Jurkat, Clone E6-1 (cell line): ENCODE results near the gene IKBKG.
"Not testable (repeated sequence)": the region's sequence is repeated elsewhere in the genome, so short reads cannot be mapped to it uniquely, and the experiment has no call there.

Experiments used
- DNase-seq: peaks from one replicate; pipeline ENCODE4 v3.0.0-alpha.2; 2011; ENCODE audit warnings: low read depth, low spot score
- H3K4me3 ChIP-seq: 2 replicates; pipeline ENCODE4 v1.5.1; 2011; ENCODE audit warnings: mild to moderate bottlenecking, low read length, control low read depth, moderate library complexity

IKBKG gene

DNA sequence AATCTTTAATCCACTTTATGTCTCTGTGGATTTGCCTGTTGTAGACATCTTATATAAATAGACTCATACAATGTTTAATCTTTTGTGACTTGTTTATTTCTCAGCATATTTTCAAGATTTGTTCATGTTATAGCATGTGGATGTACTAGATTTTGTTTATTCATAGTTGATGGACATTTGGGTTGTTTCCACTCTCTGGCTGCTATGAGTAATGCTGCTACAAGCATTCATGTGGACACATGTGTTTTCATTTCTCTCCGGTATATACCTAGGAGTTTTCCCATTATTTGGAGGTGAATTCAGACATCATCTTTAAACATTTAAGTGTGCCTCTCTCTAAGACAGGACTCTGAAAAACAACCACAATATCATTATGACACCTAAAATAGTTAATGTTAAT is 2.3 kb downstream of the IKBKG start:
- no peak for DNase-seq
- H3K4me3 ChIP-seq: no peak overlapping the region

GRCh38 chrX:154552112-154552806 is 4.8 kb downstream of the IKBKG start:
- H3K4me3 ChIP-seq, DNase-seq: not testable (repeated sequence)

- H3K4me3 ChIP-seq, DNase-seq: not testable (repeated sequence)
Measured at GRCh38 chrX:154558060-154558690, 10.8 kb downstream of the IKBKG start.

- not testable (repeated sequence) for H3K4me3 ChIP-seq, DNase-seq
Measured at GRCh38 chrX:154558896-154559295, 11.5 kb downstream of the IKBKG start.

GRCh38 chrX:154560326-154560725 is 12.9 kb downstream of the IKBKG start:
- DNase-seq, H3K4me3 ChIP-seq: not testable (repeated sequence)

DNA sequence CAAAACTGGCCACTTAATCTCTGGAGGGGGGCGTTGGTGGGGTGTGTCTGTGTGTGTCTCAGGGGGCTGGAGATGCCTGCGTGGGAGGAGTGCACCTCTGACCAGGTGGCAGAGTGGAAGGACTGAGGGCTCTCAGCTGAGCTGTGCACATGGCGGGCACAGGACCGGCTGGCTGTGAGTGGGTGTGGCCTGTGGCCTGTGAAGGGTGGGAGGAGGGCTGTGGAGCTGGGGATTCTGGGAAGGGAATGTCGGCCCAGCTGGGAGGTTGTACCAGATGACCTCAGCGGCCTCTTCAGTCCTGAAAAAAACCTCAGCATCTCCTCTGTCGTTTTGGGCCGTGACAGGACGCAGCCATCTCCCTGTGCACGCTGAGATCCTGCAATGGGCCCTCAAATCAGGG is 14.9 kb downstream of the IKBKG start:
- not testable (repeated sequence) for H3K4me3 ChIP-seq, DNase-seq

DNA sequence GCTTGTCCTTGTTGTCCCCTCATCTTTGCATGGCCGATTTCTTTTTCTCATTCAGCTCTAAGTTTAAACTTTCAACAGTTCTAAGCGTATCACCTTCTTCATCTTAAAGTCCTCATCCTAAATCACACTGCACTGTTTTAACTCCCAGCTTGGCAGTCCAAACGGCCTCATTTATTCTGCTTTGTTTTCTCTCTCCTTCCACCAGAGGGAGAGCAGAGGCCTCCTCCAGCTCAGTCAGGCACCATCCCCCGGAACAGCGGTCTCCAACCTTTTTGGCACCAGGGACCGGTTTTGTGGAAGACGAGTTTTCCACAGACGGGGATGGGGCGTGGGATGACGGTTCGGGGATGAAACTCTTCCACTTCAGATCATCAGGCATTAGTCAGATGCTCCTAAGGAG is 22.9 kb downstream of the IKBKG start:
- DNase-seq, H3K4me3 ChIP-seq: not testable (repeated sequence)

DNA sequence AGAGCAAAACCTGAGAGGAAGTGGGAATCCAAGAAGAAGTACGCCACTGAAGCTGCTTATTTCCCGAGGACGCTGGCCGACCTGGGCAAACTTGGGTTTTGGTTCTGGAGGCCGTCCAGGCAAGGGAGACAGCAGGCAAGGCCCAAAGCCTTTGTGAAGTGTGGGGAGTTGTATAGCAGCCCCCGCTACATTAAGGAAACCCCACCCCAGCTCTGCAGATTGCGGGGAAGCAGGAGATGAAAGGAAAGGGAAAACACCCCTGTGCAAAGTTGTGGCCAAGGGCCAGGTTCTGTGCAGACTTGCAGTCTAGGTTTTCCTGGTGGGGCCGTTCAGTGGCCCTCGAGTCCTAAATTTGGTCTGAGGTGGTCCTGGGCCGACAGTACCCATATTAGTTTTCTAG is 25.6 kb downstream of the IKBKG start:
- not testable (repeated sequence) for H3K4me3 ChIP-seq, DNase-seq

GRCh38 chrX:154575076-154575475 is 27.7 kb downstream of the IKBKG start:
- DNase-seq, H3K4me3 ChIP-seq: not testable (repeated sequence)

DNA sequence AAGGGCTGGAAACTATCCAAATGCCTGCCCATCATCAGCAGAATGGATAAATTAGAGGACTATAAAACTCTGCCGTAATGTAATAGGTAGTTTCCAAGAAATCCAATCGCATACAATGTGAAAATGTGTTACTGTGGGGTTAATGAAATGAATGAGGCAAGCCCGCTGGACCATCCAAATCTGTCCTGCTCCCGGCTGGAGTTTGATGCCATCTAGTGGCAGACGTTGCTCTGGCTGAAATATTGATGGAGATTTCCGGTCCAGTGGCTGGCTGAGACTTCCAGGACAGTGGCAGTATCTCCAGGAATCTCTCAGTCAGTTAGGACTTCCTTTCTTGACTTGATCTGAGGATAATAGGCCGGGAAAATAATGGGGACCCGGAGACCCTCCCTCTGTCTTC is 35.6 kb downstream of the IKBKG start:
- not testable (repeated sequence) for H3K4me3 ChIP-seq, DNase-seq

DNA sequence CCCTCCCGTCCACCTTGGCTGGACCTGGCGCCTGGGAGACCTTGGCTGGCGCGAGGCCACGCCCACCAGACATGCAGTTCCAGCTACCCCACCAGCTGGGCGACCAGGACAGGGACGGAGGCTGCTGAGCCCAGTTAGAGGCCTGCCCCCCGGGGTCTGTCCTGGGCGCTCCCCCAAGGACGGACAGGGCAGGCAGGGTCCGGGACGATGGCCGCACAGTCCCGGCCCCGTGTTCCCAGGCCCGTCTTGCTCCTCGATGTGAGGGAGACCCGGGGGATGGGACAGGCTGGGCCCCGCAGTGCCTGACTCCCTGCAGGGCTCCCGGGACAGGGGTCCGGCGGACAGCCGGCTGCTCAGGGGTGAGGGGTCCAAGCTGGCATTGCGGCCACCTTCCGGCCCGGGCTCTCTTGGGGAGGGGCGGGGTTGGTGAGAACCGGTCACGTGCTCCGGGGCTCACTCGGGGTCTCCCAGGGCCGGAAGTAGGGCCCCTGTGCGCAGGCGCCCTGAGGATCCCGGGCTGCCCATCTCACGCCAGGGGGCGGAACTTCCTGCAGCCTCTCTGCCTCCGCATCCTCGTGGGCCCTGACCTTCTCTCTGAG is 37.3 kb downstream of the IKBKG start, which contains the start of gene CTAG1A:
Gene CTAG1A (plus strand): TSS at position 549 of the 599 bp plus-strand sequence. CDS start 74 bp downstream, outside the sequence.
- not testable (repeated sequence) for DNase-seq, H3K4me3 ChIP-seq

DNA sequence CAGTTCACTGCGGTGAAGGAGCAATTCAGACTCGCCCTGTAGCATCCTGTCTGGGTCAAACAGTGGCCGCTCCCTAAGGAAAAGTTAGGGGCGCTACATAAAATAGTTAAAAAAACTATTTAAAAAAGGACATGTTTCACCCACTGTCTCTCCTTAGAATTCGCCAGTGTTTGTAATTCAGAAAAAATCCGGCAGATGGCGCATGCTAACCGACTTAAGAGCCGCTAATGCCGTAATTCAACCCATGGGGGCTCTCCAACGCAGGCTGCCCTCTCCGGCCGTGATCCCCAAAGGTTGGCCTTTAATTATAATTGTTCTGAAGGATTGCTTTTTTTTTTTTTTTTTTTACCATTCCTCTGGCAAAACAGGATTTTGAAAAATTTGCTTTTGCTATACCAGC is 43.0 kb downstream of the IKBKG start:
- not testable (repeated sequence) for H3K4me3 ChIP-seq, DNase-seq

- no peak overlapping the region for H3K4me3 ChIP-seq
- DNase-seq: no peak
Measured at GRCh38 chrX:154592505-154592904, 45.1 kb downstream of the IKBKG start.

DNA sequence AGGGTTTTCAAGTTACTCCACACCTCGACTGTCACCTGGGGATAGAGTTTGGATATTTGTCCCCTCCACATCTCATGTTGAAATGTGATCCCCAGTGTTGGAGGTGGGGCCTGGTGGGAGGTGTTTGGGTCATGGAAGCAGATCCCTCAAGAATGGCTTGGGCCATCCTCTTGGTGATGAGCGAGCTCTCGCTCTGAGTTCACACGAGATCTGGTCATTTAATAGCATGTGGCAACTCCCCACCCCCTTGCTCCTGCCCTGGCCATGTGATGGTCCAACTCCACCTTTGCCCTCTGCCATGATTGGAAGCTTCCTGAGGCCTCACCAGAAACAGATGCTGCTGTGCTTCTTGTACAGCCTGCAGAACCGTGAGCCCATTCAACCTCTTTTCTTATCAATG is 45.8 kb downstream of the IKBKG start:
- no peak for DNase-seq
- H3K4me3 ChIP-seq: no peak overlapping the region

DNA sequence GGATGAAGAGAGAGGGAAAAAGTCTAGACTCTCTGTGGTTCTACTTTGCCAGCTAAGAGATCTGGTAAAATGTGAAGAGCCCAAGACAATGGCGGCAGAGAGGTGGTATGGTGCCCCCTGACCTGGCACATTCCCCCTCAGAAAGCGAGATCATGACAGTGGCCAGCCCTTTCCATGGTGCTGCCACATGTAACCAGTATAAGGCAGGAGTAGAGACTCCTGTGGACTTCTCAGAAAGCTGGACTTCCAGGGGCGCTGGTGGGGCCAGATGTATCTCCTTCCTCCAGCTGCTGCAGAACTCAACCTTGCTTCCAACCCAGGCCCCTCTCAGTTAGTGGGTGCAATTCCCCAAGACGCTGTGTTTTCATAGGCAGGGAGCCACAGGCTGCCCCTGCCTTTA is 47.1 kb downstream of the IKBKG start:
- no peak for DNase-seq

GRCh38 chrX:154595559-154596249 is 48.3 kb downstream of the IKBKG start:
- DNase-seq: no peak
- no peak overlapping the region for H3K4me3 ChIP-seq

More for the DNA sequence above, 47.1 kb downstream of the IKBKG start:
- no peak overlapping the region for H3K4me3 ChIP-seq

DNA sequence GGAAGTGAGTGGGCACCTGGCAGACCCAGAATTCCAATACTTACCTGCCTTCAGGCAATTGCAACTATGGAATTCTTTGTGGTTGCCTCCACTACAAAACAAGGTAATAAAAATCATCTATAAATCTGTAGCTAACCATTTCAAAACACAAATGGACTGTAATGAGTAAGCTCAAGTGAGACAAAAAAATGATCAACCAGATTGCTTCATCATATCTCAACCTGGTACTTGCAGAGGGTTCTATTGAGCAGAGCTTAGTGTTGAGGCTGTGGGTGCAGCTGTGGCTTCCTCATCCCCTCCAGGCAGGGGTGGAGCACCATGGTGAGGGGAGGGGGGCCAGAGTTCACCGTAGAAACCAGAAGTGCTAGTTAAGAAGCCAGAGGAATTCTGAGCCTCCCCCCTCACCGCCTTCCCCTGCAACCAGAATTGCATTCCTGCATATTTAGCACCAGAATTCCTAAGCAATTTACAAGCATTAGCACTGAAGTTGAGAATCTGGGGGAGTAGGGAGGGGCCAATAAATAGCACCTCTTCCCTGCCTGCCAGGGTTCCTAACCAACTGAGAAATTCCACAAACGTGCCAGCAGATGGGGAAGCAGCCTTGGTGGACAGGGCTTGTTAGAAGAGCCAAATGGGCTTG is 49.0 kb downstream of the IKBKG start:
- peak; percentile 52 for DNase-seq
- no peak overlapping the region for H3K4me3 ChIP-seq

- H3K4me3 ChIP-seq: no peak overlapping the region
- DNase-seq: no peak
Measured at GRCh38 chrX:154597221-154597620, 49.8 kb downstream of the IKBKG start.

DNA sequence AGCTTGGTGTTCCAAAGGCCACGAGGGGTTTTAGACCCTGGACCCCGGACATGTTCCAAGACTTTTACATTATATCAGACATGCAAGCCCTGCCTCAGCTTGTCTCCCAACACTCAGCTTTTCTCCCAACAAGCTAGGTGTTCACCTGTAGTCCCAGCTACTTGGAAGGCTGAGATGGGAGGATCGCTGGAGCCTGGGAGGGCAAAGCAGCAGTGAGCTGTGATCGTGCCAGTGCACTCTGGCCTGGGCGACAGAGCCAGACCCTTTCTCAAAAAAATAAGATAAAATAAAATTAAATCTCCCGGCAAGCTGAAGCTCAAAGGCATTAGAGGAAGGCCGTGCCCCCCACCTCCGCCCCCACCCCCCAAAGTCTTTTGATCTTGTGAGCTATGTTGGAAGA is 51.2 kb downstream of the IKBKG start:
- DNase-seq: no peak
- no peak overlapping the region for H3K4me3 ChIP-seq
